ENCODE data around the gene FXYD7. TPM values are rescaled to one million over a fixed set of nuclear protein-coding genes. Genes with fewer than 3 reads are reported as not detected.

Gene FXYD7
- polyA plus RNA-seq, 1 donor (not counting 4 experiments of a cell fraction or from before 2014, with no cell fraction given): not detected

DNA sequence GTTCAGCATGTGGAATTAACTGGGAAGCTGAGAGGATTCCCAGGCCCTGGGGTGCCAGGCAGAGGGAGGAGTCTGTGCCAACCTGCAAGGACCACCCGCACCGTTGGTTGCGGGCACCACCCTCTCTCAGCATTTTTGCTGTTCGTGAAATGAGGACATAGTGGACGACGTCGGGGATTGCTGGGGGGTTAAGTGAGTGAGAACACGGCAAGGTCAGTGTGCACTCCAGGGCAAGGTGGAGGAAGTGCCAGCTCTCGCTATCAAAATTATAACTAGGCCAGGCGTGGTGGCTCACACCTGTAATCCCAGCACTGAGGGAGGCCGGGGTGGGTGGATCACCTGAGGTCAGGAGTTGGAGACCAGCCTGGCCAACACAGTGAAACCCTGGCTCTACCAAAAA is 25.3 kb upstream of the FXYD7 start:
- peaks cover 7 to 19% of the 10 kb centered on the region in 2 experiments for H3K36me3 ChIP-seq (ENCODE audit: control insufficient read depth in 2 of 2, extremely low read depth in 1 of 2, insufficient read depth in 2 of 2, low read length in 2 of 2)
- no peaks in the 10 kb centered on the region for H3K27me3 ChIP-seq (ENCODE audit: control insufficient read depth, extremely low read depth, insufficient read depth, low read length)
- no peak for TF ChIP-seq EZH2 (IDR thresholded peaks at IDR 0.05; ENCODE audit: low read length)
- TF ChIP-seq CTCF (optimal IDR thresholded peaks at IDR 0.05 in 1 of 3, IDR thresholded peaks at IDR 0.05 in 1 of 3, conservative IDR thresholded peaks at IDR 0.05 in 1 of 3; ENCODE audit: extremely low read depth in 1 of 3, insufficient read depth in 2 of 3, low read length in 3 of 3): no peak
- peaks cover 69% of the 10 kb centered on the region for H3K4me1 ChIP-seq (ENCODE audit: control insufficient read depth, extremely low read depth, insufficient read depth, low read length)
- peak overlapping the region; percentile 100 for H3K4me2 ChIP-seq (ENCODE audit: control insufficient read depth, extremely low read depth, insufficient read depth, low read depth, low read length)
- no peaks in the 10 kb centered on the region for H4K20me1 ChIP-seq (ENCODE audit: control insufficient read depth, extremely low read depth, insufficient read depth, low read length)
- H3K9me3 ChIP-seq (ENCODE audit: control insufficient read depth, low read depth, low read length): no peaks in the 10 kb centered on the region
- no peaks in the 10 kb centered on the region for H3K9me1 ChIP-seq (ENCODE audit: control insufficient read depth, extremely low read depth, insufficient read depth, low read length)
- peak overlapping the region; percentile 91 for H3K9ac ChIP-seq (ENCODE audit: control insufficient read depth, extremely low read depth, insufficient read depth, low read length)
- dilution Hi-C loops (cut with MboI; ENCODE audit: extremely low pct_ligation_motif_present, low sequenced_read_pairs): no loop called here
- FAIRE-seq (no peak), DNase-seq (ENCODE audit: low read depth, low spot score) (no peak)
- H3K4me3 ChIP-seq (ENCODE audit: control insufficient read depth in 2 of 3, extremely low read depth in 1 of 3, insufficient read depth in 2 of 3, low read depth in 1 of 3, low read length in 3 of 3): peak overlapping the region; percentile 93 to 95 (median 94)
- H2AFZ ChIP-seq (ENCODE audit: control insufficient read depth, low read length): no peak overlapping the region
- peaks cover 38% of the 10 kb centered on the region for H3K79me2 ChIP-seq (ENCODE audit: control insufficient read depth, insufficient read depth, low read length)
- H3K27ac ChIP-seq (ENCODE audit: control insufficient read depth, insufficient read depth, low read length): peak overlapping the region; percentile 87

DNA sequence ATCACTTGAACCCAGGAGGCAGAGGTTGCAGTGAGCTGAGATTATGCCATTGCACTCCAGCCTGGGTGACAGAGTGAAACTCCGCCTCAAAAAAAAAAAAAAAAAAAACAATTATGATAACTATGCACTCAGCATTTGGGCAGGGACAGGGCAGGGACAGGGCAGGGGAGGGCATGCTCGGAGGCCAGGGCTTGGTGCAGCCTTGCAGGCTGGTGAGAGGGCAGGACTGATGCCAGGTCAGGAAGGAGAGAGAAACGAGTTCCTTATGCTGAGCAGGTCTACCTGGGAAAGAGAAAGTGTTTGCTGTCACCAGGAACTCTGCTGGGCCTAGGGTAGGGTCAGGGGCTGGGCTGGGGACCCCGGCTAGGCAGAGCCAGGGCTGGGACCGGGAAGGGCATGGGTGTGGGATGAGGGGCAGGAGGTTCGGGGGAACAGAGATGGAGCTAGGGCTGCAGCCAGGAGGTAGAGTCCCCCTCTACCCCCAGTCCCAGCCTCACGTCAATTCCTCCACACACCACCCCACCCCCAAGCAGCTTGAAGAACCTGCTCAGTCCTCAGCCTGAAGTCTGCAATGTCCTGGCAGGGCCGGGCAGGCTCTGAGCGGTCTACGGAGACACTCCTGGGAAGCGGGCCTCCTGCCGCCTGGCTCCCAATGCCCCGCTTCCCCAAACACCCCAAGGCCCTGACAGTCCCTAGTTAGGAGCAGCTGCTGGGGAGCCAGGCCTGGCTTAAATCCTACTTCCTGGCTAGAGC is 24.6 kb upstream of the FXYD7 start:
- peak overlapping the region; percentile 100 for H3K4me2 ChIP-seq (ENCODE audit: control insufficient read depth, extremely low read depth, insufficient read depth, low read depth, low read length)
- peak overlapping the region; percentile 30 to 93 (median 35) for H3K4me3 ChIP-seq (ENCODE audit: control insufficient read depth in 2 of 3, extremely low read depth in 1 of 3, insufficient read depth in 2 of 3, low read depth in 1 of 3, low read length in 3 of 3)
- no peak for TF ChIP-seq EZH2 (IDR thresholded peaks at IDR 0.05; ENCODE audit: low read length)
- no peak for TF ChIP-seq CTCF (optimal IDR thresholded peaks at IDR 0.05 in 1 of 3, IDR thresholded peaks at IDR 0.05 in 1 of 3, conservative IDR thresholded peaks at IDR 0.05 in 1 of 3; ENCODE audit: extremely low read depth in 1 of 3, insufficient read depth in 2 of 3, low read length in 3 of 3)
- no peaks in the 10 kb centered on the region for H4K20me1 ChIP-seq (ENCODE audit: control insufficient read depth, extremely low read depth, insufficient read depth, low read length)
- FAIRE-seq (peak; percentile 57), DNase-seq (ENCODE audit: low read depth, low spot score) (no peak)
- peak overlapping the region; percentile 91 for H3K9ac ChIP-seq (ENCODE audit: control insufficient read depth, extremely low read depth, insufficient read depth, low read length)
- H3K9me1 ChIP-seq (ENCODE audit: control insufficient read depth, extremely low read depth, insufficient read depth, low read length): no peaks in the 10 kb centered on the region
- H3K4me1 ChIP-seq (ENCODE audit: control insufficient read depth, extremely low read depth, insufficient read depth, low read length): peaks cover 75% of the 10 kb centered on the region
- H3K79me2 ChIP-seq (ENCODE audit: control insufficient read depth, insufficient read depth, low read length): peaks cover 38% of the 10 kb centered on the region
- H2AFZ ChIP-seq (ENCODE audit: control insufficient read depth, low read length): no peak overlapping the region
- no peaks in the 10 kb centered on the region for H3K27me3 ChIP-seq (ENCODE audit: control insufficient read depth, extremely low read depth, insufficient read depth, low read length)
- peaks cover 7 to 19% of the 10 kb centered on the region in 2 experiments for H3K36me3 ChIP-seq (ENCODE audit: control insufficient read depth in 2 of 2, extremely low read depth in 1 of 2, insufficient read depth in 2 of 2, low read length in 2 of 2)
- H3K9me3 ChIP-seq (ENCODE audit: control insufficient read depth, low read depth, low read length): no peaks in the 10 kb centered on the region
- dilution Hi-C loops (cut with MboI; ENCODE audit: extremely low pct_ligation_motif_present, low sequenced_read_pairs): no loop called here
- H3K27ac ChIP-seq (ENCODE audit: control insufficient read depth, insufficient read depth, low read length): peak overlapping the region; percentile 87
